ENCODE data around the gene OSMR. TPM values are rescaled to one million over a fixed set of nuclear protein-coding genes. Genes with fewer than 3 reads are reported as not detected.
"Not testable (repeated sequence)": the region's sequence is repeated elsewhere in the genome, so short reads cannot be mapped to it uniquely, and the experiment has no call there.

The OSMR gene
- total RNA-seq, 1 donor from 2014 or later = 10.9 TPM

DNA sequence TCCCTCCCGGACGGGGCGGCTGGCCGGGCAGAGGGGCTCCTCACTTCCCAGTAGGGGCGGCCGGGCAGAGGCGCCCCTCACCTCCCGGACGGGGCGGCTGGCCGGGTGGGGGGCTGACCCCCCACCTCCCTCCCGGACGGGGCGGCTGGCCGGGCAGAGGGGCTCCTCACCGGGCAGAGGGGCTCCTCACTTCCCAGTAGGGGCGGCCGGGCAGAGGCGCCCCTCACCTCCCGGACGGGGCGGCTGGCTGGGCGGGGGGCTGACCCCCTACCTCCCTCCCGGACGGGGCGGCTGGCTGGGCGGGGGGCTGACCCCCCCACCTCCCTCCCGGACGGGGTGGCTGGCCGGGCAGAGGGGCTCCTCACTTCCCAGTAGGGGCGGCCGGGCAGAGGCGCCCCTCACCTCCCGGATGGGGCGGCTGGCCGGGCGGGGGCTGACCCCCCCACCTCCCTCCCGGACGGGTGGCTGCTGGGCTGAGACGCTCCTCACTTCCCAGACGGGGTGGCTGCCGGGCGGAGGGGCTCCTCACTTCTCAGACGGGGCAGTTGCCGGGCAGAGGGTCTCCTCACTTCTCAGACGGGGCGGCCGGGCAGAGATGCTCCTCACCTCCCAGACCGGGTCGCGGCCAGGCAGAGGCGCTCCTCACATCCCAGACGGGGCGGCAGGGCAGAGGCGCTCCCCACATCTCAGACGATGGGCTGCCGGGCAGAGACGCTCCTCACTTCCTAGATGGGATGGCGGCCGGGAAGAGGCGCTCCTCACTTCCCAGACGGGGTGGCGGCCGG, 16.4 kb downstream of the OSMR start:
- ATAC-seq (ENCODE audit: poor library complexity); intact Hi-C loops (cut with DNase I); DNase-seq: not testable (repeated sequence)

DNA sequence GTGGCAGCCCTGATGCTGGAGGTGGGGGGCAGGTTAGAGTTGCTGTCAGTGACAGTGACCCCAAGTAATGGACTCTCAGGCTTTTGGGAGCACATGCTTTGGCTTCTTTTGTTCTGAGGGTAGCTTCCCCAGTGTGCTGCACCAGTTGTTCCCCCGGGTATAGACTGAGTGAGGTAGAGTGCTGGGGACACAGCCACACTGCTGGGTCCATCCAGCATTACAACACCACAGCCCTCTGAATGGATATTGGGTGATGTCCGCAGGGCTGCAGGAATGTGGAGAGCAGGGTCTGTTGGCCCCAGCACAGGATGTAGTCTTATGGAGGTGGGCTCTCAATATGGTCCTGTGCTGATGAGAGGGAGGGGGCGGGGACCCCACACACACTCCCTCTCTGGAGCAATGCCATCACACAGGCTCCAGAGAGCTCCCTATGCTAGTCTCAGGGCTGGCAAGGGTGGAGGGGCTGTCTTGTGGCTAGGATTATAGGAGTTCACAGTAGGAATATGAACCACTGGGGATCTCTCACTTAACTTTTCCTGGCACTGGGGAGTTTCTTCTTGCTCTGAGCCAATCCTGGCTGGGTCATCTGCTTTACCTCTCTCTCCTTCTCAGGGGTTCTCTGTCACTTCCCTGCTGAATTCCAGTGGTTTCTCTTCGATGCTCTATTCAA, 20.7 kb downstream of the OSMR start:
- intact Hi-C loops (cut with DNase I) = no loop called here
- no peak for DNase-seq
- no peak for ATAC-seq (ENCODE audit: poor library complexity)

DNA sequence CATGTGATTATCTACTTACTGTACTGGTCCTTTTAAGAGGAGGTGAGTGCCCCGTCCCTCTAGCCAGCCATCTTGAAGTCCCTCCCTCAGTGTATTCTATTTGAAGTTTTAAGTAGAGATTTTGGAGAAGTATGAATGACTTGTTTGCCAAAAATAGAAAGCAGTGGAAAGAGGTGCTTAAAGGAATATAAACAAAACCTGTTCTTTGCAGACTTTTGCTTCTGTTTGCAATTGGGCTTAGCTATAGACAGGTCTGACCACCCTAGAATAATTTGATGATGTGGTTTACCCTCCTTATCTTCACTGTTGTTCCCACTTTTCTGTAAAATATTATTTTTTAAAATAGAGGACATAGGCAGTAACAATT, 21.2 kb downstream of the OSMR start:
- intact Hi-C loops (cut with DNase I) = no loop called here
- ATAC-seq (ENCODE audit: poor library complexity) = no peak
- no peak for DNase-seq

DNA sequence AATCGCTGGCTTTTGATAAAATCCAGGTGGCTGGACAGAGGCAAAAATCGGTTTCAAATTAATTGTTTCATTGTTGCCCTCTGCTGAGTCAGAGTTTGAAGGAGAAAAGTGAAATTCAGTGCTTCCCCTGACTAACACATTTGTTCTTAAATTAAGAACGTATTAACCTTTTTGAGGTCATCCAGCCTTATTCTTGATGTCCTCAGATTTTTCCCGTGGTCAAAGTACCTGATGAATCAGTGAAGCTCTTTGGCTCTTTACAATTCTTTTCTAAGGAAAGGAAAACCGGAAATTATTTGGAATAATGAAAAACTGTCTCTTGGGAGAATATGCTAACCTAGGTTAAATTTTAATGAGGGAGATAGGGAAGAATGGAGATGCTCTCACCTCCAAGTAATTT, 21.6 kb downstream of the OSMR start:
- DNase-seq (no peak), ATAC-seq (ENCODE audit: poor library complexity) (no peak)
- intact Hi-C loops (cut with DNase I) = no loop called here

DNA sequence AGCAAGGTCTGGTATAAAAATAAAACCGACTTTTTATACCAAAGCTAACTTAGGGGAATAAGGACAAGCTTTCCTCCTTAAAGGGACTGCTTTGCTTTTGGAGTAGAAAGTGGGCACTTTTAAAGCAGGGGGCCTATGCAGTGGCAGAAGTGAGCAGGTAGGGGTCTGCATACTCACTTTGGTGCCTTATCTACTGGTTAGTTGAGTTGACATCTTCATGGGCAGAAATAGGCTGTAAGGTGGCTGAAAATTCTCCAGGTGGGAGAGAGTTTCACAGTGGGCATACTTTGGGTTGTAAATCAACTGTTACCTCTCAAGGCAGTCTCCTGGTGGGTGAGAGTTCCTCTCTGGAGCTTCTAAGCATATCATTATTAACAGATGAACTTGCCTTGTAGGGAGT, 24.8 kb downstream of the OSMR start:
- intact Hi-C loops (cut with DNase I) = no loop called here
- DNase-seq (no peak), ATAC-seq (ENCODE audit: poor library complexity) (no peak)

DNA sequence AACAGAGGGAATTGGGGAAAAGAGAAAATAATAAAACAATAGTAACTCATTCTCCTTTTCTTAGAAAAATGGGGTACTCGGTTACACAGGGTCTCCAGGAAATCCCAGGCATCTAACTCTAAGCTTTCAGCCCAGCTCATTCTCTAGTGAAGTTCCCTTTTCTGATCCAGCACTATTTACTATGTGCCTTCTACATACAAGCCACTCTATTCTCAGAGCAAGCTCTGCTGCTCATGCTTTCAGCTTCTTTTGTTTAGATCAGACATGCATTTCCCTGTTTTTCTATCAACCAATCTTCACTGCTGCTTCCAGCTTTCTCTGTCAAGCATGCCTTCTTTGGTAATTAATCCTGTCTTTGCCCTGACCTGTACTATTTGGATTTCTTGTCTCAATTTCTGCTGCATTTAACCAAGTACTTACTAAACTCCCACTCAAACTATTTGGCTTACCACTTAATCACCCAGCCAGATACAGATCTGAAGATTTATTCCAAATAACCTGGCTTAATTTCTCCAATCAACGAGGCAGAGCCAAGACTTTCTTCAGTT, 25.3 kb downstream of the OSMR start:
- intact Hi-C loops (cut with DNase I) = no loop called here
- DNase-seq (no peak), ATAC-seq (ENCODE audit: poor library complexity) (no peak)

DNA sequence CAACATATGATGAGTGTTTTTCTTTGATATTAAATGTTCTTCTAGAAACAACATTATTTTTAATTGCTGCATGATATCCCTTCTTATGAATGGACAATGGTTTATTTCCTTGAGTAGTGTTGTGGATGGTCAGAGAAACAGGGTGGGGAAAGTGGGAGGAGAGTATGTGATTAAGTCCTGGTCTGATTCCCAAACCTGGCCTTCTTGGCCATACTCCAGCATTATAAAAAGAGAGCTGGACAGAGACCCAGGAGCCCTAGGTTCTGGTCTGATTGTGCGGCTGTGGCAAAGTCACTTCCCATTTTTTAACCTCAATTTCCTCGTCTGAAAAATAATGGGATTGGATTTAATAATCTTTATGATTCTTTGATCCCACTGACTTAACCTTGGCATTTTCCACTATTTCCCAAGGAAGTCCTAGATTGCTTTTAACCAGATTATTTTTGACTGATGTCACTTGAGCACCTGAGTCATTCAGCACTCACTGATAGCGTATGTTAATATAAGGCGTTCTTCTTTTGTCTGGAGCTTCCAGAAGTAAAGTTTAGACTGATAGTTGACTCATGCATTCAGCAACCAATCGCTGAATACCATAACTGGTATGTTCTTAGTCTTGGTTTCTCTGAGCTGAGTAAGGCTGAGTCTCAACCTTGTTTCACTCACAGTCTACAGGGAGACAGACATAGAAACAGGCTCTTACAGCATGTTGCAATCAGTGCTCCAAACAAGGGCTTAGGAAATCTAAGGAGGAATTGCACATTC, 26.2 kb downstream of the OSMR start:
- intact Hi-C loops (cut with DNase I) = no loop called here
- DNase-seq (no peak), ATAC-seq (ENCODE audit: poor library complexity) (peak; percentile 81)

DNA sequence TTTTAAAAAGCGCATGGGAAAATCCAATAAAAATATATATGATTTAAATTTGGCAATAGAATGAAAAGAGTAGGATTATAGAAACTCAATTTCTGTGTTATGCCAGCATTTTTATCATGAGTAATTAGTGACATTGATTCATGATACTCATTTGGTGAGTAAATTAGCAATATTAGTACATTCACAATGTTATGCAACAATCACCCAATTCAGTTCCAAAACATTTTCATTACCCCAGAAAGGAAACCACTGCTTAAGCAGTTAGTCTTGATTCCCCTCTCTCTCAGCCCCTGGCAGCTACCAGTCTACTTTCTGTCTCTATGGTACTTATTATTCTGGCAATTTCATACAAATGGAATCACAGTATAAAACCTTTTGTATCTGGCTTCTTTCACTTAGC, 27.0 kb downstream of the OSMR start:
- DNase-seq = no peak
- ATAC-seq (ENCODE audit: poor library complexity) = no peak
- intact Hi-C loops (cut with DNase I) = no loop called here

DNA sequence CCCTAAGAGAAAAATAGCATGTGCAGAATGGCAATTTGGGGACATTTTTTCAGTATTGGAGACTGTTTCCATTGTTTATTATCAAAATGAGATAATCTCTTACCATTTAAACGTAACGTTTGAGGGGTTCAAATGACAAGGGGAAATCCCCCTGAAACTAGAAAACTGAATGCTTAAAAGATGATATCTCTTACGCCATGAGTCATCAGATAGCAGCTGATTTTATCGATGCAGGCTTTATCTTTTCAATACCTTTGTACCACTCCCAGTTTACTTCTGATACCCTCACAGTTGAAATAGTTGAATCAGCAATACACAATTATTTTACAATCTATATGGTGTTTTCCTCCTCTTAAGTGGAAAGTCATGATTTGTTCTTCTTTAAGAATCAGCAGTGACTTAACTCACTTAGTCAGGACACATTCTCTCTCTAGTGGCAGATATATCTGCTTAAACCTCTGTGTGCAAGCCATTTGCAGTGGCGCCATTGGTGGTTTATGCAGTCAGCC, 29.2 kb downstream of the OSMR start:
- intact Hi-C loops (cut with DNase I) = no loop called here
- ATAC-seq (ENCODE audit: poor library complexity) (no peak), DNase-seq (no peak)

DNA sequence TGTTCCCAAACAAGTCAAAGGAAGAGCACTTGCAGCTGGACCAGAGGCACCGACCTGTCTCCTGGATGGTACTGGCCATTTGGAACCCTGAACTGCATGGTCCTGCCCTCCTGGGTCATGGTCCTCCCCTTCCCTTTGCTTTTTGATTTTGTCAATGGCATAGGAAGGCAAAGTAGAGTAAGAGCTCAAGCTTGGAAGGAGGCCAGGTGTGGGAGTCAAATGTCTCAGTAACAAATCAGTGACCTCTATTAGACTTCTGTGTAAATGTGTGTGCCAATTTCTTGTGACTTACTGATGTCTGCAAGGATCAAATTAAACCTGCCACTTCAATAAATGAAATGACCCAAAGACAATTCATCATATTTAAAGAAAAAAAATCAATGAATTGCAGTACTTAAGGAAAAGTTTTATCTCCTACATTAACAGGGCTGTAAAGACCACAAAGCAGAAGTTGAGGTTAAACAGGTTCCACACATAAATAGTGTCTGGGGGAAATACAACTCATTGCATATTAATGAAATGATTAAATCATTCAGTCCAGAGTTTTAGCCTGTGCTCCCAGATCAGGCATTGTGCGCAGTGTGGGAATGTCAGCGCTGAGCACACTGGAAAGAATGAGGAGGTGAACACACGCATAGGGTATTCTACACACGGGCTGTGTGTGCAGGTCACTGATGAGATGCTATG, 32.7 kb downstream of the OSMR start:
- intact Hi-C loops (cut with DNase I) = no loop called here
- ATAC-seq (ENCODE audit: poor library complexity) (no peak), DNase-seq (no peak)

DNA sequence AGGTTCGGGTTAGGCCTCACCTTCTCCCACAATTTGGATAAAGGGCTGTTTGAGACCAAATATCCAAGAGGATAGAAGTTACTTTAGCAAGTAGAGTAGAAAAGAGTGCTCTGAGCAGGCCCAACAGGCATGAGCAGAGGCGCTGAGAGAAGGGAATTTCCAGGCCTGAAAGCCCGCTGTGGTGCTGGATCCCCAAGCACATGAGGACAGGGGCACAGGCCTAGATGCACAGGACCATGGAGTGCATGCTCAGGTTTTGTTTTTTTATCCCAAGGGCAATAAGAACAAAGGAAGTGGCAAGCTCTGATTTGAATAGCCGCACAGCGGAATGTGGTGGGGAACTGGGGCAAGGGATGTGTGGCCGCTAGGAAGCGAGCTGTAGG, 33.3 kb downstream of the OSMR start:
- intact Hi-C loops (cut with DNase I) = no loop called here
- no peak for ATAC-seq (ENCODE audit: poor library complexity)
- DNase-seq = no peak

DNA sequence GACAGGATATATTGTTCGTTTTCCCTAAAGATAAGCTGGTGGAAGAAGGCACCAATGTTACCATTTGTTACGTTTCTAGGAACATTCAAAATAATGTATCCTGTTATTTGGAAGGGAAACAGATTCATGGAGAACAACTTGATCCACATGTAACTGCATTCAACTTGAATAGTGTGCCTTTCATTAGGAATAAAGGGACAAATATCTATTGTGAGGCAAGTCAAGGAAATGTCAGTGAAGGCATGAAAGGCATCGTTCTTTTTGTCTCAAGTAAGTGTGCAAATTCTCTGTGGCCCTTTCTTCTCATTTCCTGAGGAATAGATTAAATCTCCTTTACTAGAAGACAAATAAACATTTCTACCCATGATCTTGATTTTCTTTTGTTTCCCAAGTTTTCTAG, 38.0 kb downstream of the OSMR start:
- no peak for DNase-seq
- intact Hi-C loops (cut with DNase I) = no loop called here

DNA sequence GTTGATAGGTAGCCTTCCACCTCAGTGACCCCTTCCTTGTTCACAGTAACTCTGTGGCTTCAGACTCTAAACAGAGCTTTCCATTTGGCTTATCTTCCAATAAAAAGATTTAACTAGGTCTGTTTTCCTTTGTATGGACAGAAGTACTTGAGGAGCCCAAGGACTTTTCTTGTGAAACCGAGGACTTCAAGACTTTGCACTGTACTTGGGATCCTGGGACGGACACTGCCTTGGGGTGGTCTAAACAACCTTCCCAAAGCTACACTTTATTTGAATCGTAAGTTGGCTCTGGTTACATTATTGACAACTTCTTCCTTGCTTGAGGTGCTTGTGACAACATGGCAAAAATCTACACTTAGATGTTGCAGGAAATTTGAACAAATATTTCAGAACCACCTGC, 39.4 kb downstream of the OSMR start:
- ATAC-seq (ENCODE audit: poor library complexity) (no peak), DNase-seq (no peak)
- intact Hi-C loops (cut with DNase I) = no loop called here

More for the DNA sequence above, 38.0 kb downstream of the OSMR start:
- no peak for ATAC-seq (ENCODE audit: poor library complexity)

DNA sequence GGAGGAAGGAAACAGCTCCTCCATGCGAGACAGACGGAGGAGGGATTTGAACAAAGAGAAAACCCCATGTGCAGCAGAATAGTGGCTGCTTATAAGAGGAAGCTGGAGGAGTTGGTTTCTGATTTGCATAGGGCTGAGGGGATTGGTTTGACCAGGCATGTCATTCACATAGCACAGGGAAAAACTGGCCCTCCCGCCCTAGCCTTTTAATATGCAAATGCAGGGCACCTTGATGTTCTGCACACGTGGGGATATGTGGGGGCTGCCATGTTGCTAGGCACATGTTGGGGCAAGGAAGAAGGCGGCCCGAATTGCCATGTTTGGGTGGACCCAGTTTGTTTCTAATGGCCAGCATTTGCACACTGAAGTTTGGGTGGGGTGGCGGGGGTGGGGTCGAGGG, 42.2 kb downstream of the OSMR start:
- DNase-seq (no peak), ATAC-seq (ENCODE audit: poor library complexity) (no peak)
- intact Hi-C loops (cut with DNase I) = no loop called here

DNA sequence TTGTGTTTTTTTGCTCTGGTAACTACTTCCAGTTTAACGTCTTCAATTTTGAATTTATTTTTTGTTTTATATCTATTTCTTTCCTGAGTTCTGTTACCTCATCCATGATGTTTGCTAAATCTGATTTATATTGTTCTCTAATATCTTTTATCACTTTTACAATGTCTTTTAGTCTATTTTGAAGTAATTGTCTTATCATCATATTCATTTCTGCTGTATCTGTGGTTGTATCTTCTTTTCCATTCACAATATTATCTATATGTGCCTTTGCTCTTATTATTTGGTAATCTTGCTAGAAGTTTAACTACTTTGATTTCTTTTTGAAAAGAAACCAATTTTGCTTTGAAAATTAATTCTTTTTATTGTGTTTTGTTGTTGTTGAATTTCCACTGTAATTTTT, 43.6 kb downstream of the OSMR start:
- ATAC-seq (ENCODE audit: poor library complexity) (no peak), DNase-seq (no peak)
- intact Hi-C loops (cut with DNase I) = no loop called here

DNA sequence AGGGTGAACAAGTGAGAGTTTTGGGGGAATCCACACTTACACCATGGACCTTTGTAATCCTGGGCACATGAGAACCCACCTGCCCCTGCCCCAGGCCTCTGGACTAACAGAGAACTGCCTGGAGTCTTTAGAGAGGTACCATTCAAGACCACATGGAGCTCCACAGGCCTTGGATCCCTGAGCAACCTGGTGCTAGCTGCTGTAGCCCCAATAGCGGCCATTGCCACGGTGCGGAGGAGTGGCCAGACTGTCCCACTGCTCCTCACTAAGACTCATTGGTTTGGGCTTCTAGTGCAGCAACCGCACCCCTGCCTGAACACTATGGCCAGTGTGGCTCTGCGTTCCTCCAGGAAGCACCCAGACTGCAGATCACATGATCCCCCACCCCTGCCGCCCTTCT, 45.8 kb downstream of the OSMR start:
- no peak for DNase-seq
- intact Hi-C loops (cut with DNase I) = no loop called here
- ATAC-seq (ENCODE audit: poor library complexity) = no peak

DNA sequence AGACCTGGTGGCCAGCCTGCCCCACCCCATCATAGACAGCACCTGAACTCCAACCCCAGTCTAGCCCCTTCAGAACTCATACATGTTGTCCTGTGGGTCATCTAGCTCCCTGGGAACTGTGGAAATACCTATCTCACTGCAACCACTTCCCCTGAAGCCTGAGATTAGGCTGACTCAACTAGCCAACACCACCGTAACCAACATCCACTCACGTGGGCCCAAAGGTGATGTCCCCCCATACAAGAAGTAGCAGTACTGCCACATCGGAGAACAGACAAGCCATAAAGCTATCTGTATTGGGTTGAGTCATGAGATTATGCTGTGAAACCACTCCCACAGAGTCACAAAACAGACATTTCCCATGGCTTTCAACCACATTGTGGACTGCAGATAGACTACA, 46.6 kb downstream of the OSMR start:
- intact Hi-C loops (cut with DNase I) = no loop called here
- DNase-seq = no peak
- no peak for ATAC-seq (ENCODE audit: poor library complexity)

DNA sequence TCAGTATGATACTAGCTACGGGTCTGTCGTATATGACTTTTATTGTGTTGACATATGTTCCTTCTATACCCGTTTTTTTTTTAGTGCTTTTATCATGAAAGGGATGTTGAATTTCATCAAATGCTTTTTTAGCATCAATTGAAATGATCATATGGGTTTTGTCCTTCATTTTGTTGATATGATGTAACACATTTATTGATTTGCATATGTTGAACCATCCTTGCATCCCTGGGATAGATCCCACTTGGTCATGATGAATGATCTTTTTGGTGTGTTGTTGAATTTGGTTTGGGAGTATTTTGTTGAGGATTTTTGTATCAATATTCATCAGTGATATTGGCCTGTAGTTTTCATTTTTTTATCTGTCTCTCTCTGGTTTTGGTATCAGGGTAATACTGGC, 50.9 kb downstream of the OSMR start:
- intact Hi-C loops (cut with DNase I) = no loop called here
- ATAC-seq (ENCODE audit: poor library complexity) = no peak

DNA sequence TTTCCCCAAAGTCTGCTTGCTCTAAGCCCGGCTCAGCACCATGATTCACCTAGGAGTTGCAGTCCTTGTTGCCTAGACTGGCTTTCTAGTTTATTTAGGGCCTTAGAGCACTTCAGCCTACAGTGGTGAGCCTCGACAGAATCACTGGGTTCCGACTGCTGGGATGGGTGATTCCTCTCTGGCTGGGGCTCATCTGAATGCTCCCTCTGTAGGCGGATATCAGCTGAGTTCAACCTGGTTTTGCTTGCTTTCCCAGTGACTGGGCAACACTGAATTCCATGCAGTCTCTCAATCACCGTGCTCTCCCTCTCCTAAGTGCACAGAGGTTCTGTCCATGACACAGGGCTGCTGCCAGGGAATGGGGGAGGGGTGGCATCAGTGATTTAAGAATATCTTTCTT, 54.1 kb downstream of the OSMR start:
- intact Hi-C loops (cut with DNase I) = no loop called here
- DNase-seq (no peak), ATAC-seq (ENCODE audit: poor library complexity) (no peak)

More for the DNA sequence above, 50.9 kb downstream of the OSMR start:
- no peak for DNase-seq
